HG03354 (cell line): ENCODE data around the gene NFIX.
"Not testable (repeated sequence)": the region's sequence is repeated elsewhere in the genome, so short reads cannot be mapped to it uniquely, and the experiment has no call there.

Experiments
- ATAC-seq: cut with Tn5 transposase; IDR thresholded peaks from one replicate; pipeline ENCODE4 v1.9.1; 2021; ENCODE audit warnings: mild to moderate bottlenecking; ENCODE audit not compliant: unreplicated experiment, poor library complexity, severe bottlenecking

NFIX gene

DNA sequence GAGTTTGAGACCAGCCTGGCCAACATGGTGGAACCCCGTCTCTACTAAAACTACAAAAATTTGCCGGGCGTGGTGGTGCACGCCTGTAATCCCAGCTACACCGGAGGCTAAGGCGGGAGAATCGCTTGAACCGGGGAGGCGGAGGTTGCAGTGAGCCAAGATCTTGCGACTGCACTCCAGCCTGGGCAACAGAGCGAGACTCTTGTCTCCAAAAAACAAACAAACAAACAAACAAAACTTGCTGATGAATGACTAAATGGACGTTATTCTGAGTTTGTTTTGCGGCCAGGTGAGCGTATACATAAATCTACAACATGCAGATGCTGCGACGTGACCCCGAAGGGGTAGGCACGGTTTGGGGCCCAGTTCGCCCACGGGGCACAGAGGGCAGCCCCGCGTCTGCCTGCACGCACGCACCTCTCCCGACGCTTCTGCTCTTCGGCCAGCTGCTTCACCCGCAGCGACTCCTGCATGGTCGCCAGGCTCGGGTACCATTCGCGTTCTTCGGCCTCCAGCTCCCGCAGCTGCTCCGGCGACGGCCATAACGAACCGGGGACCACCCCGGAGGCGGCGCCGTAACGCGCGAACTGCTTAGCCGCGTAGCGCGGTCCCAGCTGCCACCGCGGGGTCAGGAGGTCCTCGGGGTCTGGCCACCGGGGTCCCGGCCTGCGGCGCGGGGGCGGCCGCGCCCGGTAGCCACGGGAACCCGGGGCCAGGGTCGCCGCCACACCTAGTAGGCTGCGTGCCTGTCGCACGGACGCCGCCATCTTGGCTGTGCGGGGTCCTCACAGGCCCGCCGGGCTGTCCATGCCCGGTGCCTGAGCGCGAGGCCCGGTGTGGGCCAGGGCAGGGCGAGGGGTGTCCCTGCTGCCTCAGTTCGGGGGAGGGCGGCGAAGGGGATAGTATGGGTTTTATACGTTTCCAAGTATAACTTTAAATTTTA lies 38.6 kb upstream of the NFIX start, which contains the start of gene GADD45GIP1:
Gene GADD45GIP1 (minus strand): TSS at position 778 of the 943 bp plus-strand sequence. CDS start 11 bp downstream, at position 767.
- ATAC-seq = peak; percentile 78

DNA sequence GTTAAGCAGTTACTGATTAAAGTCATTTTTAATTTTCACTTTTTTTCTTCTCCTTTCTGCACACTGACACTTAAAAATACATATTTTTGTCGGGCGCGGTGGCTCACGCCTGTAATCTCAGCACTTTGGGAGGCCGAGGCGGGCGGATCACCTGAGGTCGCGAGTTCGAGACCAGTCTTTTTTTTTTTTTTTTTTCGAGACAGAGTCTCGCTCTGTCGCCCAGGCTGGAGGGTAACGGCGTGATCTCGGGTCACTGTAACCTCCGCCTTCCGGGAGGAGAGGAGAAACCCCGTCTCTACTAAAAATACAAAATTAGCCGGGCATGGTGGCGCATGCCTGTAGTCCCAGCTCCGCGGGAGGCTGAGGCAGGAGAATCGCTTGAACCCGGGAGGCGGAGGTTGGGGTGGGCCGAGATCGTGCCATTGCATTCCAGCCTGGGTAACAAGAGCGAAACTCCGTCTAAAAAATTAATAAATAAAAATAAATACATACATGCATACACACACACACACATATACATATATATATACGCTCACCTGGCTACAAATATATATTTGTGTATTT lies 37.8 kb upstream of the NFIX start:
- ATAC-seq = peak; percentile 16

DNA sequence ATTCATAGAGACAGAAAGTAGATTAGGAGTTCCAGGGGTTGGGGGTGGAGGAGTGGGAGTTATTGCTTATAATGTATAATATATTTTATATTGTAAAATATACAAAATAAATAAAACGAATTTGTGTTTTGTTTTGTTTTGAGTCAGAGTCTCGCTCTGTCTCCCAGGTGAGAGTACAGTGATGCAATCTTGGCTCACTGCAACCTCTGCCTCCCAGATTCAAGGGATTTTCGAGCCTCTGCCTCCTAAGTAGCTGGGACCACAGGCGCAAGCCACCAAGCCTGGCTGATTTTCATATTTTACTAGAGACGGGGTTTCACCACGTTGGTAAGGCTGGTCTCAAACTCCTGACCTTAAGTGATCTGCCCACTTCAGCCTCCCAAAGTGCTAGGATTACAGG lies 35.8 kb upstream of the NFIX start:
- no peak for ATAC-seq

DNA sequence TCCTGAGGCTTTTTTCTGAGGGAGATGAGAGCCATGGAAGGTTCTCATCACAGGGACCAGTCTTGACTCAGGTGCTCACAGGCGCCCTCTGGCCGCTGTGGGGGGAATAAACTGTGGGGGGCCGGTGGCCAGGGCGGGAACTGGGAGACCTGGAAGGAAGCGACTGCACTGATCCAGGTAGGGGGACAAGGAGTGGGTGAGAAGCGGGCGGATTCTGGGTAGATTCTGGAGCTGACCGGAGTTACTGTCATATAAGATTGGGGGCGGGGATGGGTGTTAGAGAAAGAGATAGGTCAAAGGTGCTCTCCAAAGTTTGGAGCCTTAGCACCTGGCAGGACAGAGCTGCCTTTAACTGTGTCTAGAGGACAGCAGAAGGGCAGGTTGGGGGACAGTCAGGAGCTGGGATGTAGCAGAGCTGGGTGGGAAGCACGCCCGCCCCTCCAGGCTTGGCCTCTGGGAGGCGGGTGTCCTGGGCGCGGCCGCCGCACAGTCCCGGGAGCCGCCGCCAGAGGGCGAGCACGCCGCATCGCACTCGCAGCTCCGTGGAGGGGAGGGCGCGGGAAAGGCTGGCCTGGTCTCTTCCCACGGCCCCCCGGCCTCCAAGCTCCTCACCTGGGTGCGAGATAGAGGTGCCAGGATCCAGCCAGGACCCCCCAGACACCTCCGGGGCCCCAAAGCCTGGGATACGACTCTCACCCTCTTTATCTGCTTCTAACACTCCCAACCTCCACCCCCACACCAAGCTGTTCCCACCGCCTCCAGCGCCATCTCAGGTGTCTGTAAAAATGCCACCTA lies 30.1 kb upstream of the NFIX start:
- peak; percentile 63 for ATAC-seq

DNA sequence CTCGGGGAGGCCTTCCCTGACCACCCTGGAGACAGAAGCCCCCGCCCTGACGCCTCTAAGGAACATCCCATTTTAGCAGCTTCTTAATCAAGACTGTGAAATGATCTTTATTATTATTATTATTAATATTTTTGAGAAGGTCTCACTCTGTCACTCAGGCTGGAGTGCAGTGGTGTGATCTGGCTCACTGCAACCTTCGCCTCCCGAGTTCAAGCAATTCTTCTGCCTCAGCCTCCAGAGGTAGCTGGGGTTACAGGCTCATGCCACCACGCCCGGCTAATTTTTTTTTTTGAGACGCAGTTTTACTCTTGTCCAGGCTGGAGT lies 29.5 kb upstream of the NFIX start:
- no peak for ATAC-seq

DNA sequence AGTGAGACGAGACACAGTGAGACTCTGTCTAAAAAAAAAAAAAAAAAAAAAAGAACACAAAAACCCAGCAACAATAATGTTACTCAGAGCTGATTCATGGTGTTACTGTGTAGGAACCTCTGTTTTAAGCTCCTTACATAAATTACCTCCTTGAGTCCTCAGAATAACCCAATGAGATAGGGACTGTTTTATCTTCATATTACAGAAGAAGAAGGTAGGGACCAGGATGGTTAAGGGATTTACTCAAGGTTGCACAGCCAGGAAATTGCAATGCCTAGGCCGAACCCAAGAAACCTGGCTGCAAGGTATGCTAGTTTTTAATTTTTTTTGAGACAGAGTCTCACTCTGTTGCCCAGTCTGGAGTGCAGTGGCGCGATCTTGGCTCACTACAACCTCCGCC lies 27.4 kb upstream of the NFIX start:
- ATAC-seq = no peak

DNA sequence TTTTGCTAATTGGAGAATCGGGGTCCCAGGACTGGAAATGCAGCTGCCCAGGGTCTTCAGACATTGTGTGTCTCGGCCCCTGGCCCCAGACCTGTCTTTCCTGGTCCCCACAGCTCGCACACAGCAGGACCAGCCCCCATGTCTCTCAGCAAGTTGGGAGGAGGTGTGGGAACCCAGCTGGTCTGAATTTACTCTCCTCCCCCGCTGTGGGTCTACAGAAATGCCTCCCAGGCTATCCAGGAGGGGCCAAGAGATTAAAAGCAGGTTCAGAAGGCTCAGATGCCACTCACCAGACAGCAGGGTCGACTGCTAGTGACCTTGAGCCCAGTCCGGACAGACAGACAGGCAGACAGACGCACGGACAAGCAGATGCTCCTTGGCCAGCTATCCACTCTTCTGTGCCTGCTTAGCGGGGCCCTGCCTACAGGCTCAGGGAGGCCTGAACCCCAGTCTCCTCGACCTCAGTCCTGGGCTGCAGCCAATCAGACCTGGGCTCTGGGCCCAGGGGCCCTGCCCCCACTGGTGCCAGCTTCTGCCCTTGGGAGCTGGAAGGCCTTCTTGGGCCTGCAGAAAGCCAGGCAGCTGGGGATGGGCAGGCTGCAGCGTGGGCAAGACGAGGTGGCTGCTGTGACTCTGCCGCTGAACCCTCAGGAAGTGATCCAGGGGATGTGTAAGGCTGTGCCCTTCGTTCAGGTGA lies 25.8 kb upstream of the NFIX start, which contains the start of gene DAND5:
Gene DAND5 (plus strand): TSS at position 285 of the 697 bp plus-strand sequence. CDS start 85 bp downstream, at position 370.
- ATAC-seq = no peak

DNA sequence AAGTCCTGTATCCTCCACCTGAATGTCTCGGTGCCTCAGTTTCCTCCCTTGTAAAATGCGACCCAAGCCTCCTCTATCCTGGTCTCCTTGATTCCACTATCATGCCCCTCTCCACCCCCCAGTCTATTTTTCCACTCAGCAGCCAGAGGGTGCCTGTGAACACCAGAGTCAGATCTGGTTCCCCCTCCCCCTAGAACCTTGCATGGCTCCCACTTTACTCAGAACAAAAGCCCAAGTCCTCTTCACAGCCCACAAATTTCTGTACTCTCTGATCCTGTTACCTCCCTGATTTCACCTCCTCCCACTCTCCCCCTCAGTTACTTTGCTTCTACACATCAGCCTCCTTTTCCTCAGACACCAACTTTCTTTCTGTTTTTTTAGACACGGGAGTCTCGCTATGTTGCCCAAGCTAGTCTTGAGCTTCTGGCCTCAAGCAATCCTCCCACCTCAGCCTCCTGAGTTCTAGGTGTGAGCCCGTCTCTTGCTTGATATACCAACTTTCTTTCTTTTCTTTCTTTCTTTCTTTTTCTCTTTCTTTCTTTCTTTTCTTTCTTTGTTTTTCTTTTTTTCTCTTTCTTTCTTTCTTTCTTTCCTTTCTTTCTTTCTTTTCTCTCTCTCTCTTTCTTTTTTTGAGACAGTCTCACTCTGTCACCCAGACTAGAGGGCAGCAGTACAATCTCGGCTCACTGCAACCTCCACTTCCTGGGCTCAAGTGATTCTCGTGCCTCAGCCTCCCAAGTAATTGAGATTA lies 25.0 kb upstream of the NFIX start:
- no peak for ATAC-seq

DNA sequence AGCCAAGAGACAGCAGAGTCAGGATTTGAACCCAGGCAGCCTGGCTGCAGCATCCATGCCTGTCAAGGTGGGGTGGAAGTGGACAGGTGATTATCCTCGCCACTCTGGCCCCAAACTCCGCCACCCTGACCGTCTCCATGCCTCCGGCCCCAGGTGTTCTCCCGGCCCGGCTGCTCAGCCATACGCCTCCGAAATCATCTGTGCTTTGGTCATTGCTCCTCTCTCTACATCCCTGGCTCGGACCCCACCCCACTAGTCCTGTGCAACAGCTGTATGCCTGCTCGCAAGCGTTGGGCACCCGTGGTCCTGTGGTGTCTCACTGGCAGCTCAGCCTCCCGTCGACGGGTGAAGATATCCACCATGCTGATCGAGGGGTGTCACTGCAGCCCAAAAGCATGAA lies 22.0 kb upstream of the NFIX start:
- ATAC-seq = no peak

DNA sequence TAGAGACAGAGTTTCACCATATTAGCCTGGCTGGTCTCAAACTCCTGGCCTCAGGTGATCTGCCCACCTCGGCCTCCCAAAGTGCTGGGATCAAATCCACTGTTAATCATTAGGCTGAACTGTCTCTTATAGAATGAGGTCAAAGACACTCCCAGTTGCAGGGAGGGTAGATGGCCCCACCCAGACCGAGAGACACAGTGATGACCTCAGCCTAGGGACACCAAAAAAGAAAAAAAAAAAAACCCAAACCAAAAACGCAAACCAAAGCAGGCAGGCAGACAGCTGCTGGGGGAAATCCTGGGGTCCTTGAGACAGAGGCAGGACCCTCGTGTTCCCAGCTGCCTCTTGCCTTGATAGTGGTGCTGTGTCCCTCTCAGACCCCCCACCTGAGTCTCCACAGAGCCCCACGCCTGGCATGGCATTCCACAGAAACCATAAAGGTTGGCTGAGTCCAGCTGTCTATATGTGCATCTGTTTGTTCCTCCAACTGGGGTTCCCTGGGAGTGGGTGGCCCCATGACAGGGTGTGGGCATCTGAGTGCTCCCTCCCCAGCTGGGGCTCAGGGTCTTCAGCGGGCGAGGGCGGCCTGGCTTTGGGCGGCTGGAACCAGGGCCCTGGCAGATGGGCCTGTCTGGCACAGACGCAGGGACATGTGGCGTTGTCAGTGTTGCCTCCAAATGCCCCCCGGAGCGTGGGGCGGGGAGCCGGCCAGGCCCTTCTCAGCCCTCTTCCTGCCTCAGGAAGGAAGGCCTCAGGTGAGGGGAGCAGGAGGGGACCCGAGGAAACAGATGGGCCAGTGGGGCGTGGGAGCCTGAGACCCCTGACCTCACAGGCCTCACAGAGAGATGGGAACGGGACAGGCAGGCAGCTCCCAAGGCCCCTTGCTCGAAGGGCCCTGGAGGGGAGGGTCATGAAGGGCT lies 20.7 kb upstream of the NFIX start:
- no peak for ATAC-seq

DNA sequence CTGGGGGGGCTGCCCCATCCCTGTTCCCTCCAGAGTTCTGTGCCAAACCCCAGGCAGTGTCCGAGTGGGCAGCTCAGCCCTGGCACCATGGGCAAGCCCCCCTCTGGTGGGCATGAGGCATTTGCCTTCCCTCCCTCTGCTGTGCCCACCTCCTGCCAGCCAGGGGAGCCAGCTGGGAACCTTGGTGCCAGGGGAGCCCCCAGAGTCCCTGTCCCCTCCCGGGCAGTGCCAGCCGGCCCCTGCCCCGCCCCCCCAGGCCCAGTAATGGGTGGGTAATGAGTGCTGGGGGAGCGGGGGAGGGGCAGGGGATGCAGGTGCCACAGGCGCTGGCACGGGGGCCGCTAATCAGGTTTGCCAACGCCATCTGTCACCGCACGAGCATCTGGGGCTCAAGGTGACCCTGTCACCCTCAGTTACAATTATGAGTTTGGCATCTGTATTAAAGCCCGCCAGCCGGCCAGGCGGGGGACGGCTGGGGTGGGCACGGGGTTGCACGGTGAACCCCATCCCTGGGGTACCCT lies 20.0 kb upstream of the NFIX start:
- ATAC-seq = no peak

DNA sequence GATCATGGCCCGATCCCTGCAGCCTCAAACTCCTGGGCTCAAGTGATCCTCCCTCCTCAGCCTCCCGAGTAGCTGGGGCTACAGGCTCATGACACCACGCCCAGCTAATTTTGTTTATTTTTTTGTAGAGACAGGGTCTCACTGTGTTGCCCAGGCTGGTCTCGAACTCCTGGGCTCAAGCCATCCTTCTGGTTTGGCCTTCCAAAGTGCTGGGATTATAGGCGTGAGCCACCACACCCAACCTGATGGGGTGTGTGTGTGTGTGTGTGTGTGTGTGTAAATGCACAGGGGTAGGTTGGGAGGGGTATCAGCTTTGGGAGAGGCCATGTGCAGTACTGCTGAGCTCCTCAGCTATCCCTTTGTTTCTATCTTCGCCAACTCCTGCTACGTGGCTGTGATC lies 19.2 kb upstream of the NFIX start:
- not testable (repeated sequence) for ATAC-seq

DNA sequence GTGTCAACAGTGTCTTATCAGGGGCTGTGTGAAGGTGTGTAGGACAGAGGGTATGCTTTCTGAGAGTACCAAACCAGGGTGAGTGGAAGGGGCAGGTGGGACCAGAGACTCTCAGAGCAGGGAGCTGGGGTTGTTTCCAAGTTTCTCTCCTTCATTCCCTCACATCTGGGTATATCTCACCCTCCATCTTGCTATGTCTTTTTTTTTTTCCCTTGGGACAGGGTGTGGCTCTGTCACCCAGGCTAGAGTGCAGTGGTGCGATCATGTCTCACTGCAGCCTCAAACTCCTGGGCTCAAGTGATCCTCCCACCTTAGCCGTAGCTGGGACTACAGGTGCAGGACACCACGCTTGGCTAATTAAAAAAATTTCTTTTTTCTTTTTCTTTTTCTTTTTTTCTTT lies 15.3 kb upstream of the NFIX start:
- no peak for ATAC-seq

DNA sequence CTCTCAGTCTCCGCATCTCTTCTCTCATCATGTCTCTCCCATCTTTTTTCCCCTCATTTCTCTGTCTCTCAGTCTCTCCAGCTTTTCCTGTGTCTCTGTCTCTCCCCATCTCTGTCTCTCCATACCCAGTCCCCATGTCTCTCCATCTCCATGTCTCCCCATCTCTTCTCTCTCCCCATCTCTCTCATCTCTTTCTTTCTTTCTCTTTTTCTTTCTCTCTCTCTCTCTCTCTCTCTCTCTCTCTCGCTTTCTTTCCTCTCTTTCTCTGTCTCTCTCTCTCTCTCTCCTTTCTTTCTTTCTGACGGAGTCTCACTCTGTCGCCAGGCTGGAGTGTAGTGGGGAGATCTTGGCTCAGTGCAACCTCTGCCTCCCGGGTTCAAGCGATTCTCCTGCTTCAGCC lies 12.6 kb upstream of the NFIX start:
- no peak for ATAC-seq

DNA sequence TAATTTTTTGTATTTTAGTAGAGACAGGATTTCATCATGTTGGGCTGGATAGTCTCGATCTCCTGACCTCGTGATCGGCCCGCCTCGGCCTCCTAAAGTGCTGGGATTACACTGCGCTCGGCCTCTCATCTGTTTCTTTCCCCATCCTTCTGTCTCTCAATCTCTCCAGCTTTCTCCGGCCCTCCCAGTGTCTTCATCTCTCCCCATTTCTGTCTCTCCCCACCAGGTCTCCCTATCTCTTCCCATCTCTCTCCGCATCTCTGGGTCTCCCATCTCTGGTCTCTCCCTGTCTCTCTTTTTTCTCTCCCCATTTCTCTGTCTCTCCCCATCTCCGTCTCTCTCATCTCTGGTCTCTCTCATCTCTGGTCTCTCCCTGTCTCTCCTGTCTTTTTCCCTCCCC lies 12.2 kb upstream of the NFIX start:
- no peak for ATAC-seq

DNA sequence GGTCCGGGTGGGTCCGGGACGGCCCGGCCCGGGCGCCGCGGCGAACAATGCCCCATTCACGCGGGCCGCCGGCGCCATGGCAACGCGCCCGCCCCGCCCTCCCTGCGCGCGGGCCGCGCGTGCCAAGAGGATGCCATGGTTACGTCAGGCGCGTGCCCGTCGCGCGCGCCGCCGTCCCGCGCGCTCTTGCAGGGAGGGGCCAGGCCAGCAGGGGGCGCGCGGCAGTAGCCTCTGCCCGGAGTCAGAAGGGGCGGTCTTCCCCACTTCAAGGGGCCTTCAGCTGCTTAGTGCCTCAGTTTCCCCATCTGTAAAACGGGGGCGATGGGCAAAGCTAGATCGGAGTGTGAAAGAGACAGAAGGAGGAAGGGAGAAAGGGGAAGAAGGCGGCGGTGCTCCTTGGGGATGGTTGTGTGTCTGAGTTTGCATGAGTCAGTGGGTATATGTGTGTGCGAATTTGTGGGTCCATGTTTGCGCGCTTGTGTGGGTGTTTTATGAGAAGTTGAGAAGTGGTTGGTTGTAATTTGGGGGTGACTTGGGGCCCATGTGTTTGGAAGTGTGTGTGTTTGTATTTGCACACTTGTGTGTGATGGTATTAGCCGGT lies 11.6 kb upstream of the NFIX start:
- ATAC-seq = no peak

DNA sequence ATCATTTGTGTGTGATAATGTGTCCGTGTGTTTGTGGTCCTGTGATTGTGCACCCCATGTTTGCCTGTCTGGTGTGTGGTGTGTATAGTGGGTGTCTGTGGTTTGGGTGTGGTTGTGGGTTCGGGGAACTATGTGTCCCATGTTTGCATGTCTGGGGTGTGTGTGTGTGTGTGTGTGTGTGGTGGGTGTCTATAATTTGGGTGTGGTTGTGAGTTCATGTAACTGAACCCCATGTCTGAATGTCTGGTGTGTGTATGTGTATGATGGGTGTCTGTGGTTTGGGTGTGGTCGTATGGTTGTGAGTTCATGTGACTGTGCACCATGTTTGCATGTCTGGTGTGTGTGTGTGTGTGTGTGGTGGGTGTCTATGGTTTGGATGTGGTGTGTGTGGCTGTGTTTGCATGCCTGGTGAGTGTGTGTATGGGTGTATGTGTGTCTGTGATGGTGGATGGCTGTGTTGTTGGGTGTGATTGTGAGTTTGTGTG lies 11.1 kb upstream of the NFIX start:
- ATAC-seq = no peak

DNA sequence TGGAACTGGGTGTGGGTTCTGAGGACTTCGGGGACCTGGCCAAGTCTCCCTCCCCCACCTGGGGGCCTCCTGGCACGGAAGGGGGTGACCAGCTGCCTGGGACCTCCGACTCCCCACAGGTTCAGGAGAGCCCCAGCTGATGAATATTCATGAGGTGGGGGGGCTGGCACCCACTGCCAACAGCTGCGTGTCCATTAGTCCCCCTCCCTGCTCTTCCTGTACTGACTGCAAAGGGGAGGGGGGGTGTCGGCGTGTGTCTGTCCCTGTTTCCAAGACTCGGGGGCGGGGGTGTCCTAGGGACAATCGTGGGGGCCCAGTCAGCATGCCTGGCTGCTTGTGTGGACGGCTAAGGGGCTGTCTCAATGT lies 10.6 kb upstream of the NFIX start:
- ATAC-seq = no peak
